HepG2 (cell line): ENCODE data around the gene TOB1.

Experiments used
- CREB1 ChIP-seq, 2 experiments: fragments of 450-650 bp in 1 of 2; IDR thresholded peaks; 2 replicates each; pipeline ENCODE4 v1.6.1; 2016 to 2017; ENCODE audit warnings: control low read depth in 1 of 2, mild to moderate bottlenecking in 1 of 2, missing compliant biosample characterization in 1 of 2, missing genetic modification characterization in 1 of 2
- MLX ChIP-seq: IDR thresholded peaks from 2 replicates; pipeline ENCODE4 v1.6.1; 2016
- NFE2L1 ChIP-seq: sonication (generic); formaldehyde crosslinking; IDR thresholded peaks from 2 replicates; pipeline ENCODE4 v1.4.0; 2020; ENCODE audit warnings: missing genetic modification reagents, mild to moderate bottlenecking, borderline replicate concordance
- PRDM15 ChIP-seq: sonication (generic); formaldehyde crosslinking; IDR thresholded peaks from 2 replicates; pipeline ENCODE4 v1.4.0; 2020; ENCODE audit warnings: missing genetic modification reagents
- ZNF510 ChIP-seq: sonication (generic); formaldehyde crosslinking; IDR thresholded peaks from 2 replicates; pipeline ENCODE4 v1.4.0; 2020; ENCODE audit warnings: low read depth, mild to moderate bottlenecking, missing genetic modification reagents
- ZNF607 ChIP-seq: sonication (generic); formaldehyde crosslinking; IDR thresholded peaks from 2 replicates; pipeline ENCODE4 v1.5.1; 2020; ENCODE audit warnings: missing genetic modification reagents, mild to moderate bottlenecking, borderline replicate concordance

- TF ChIP-seq MLX (CRISPR knock-in tag) (no peak), NFE2L1 (CRISPR knock-in tag) (no peak), CREB1 (IDR thresholded peaks at IDR 0.05) (no peak), CREB1 (CRISPR knock-in tag; IDR thresholded peaks at IDR 0.05) (no peak), ZNF510 (no peak), PRDM15 (CRISPR knock-in tag) (no peak), ZNF607 (CRISPR knock-in tag) (no peak)
These were observed 27.9 kb downstream of the TOB1 start for GRCh38 chr17:50837980-50838954.
